Measurements from ENCODE around the gene TTLL11. TPM values are rescaled to one million over a fixed set of nuclear protein-coding genes. Genes with fewer than 3 reads are reported as not detected.

TTLL11 gene
- total and polyA plus RNA-seq, 2 of the 8 experiments (the other 6 are each of a cell fraction or from before 2014, with no cell fraction given): 0.56 to 0.80 TPM

GRCh38 chr9:121937240-121937639 is 155.9 kb downstream of the TTLL11 start (continued):
- TF ChIP-seq KDM5A (IDR thresholded peaks at IDR 0.05; ENCODE audit: low read length) (no peak), SP4 (IDR thresholded peaks at IDR 0.05; ENCODE audit: low read length) (no peak), ZNF274 (IDR thresholded peaks at IDR 0.05; ENCODE audit: borderline replicate concordance, extremely low read depth, low read length) (no peak)

Measured in H1 (cell line).